A673 (cell line): ENCODE measurements around the gene USF2.

ENCODE experiments used
- CTCF ChIP-seq: fragments of 300-800, 200-600 bp; sonication (generic); conservative IDR thresholded peaks from 2 replicates; pipeline ENCODE4 v1.5.1; 2017; ENCODE audit warnings: low read depth, mild to moderate bottlenecking, antibody characterized with exemption, low read length, moderate library complexity, mixed read lengths
- EZH2 ChIP-seq: fragments of 200-600 bp; sonication (generic); IDR thresholded peaks from 2 replicates; pipeline ENCODE4 v1.6.1; 2017; ENCODE audit warnings: borderline replicate concordance, low read depth, mild to moderate bottlenecking, mixed read lengths, antibody characterized with exemption, low read length; ENCODE audit not compliant: poor library complexity, severe bottlenecking

GRCh38 chr19:35293808-35294207 lies 25.0 kb downstream of the USF2 start:
- no peak for TF ChIP-seq CTCF
- no peak for TF ChIP-seq EZH2
